T-helper 22 cell (primary cell): ENCODE data around the gene CFTR.
"Not testable (repeated sequence)": the region's sequence is repeated elsewhere in the genome, so short reads cannot be mapped to it uniquely, and the experiment has no call there.

Source experiments
- DNase-seq: peaks from one replicate; pipeline ENCODE4 v3.0.0-alpha.2; 2020; ENCODE audit warnings: low read depth

The CFTR gene

DNA sequence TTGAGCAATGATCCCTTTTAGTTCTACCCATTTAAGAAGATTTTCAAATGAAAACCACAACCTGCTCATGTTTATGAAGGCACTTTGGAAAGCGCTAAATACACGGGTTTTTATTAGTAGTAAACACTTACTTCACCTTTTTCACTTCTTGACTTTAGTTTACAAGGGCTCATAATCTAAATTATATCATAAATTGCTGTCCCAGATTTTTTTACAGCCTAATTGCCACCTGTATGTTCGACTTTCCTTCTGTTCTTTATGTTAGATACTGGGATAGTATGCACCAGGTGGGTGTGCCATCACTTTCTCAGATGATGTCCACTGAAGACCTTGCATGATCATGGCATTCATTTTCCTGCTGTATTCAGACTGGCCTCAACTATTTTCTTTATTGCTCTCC is 22.5 kb downstream of the CFTR start:
- no peak for DNase-seq

DNA sequence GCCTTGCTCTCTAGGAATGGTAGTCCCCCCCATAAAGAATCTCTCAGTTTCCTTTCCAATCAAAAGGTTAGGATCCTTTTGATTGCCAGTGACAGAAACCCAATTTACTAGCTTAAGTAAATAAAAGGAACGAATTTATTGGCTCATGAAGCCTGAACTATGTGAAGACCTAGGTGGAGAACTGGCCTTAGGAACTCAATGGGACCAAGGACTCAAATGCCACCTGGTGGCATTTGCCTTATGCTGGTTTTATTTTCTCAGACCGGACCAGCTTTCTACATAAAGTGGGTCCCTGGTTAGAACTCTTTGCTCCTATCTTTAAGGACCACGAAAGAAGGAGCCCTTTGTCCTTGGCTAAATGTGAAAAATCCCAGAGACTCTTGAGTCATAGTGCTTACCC is 25.4 kb downstream of the CFTR start:
- DNase-seq = no peak

DNA sequence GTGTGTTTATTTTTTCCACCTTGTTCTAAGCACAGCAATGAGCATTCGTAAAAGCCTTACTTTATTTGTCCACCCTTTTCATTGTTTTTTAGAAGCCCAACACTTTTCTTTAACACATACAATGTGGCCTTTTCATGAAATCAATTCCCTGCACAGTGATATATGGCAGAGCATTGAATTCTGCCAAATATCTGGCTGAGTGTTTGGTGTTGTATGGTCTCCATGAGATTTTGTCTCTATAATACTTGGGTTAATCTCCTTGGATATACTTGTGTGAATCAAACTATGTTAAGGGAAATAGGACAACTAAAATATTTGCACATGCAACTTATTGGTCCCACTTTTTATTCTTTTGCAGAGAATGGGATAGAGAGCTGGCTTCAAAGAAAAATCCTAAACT is 28.9 kb downstream of the CFTR start:
- DNase-seq = no peak

DNA sequence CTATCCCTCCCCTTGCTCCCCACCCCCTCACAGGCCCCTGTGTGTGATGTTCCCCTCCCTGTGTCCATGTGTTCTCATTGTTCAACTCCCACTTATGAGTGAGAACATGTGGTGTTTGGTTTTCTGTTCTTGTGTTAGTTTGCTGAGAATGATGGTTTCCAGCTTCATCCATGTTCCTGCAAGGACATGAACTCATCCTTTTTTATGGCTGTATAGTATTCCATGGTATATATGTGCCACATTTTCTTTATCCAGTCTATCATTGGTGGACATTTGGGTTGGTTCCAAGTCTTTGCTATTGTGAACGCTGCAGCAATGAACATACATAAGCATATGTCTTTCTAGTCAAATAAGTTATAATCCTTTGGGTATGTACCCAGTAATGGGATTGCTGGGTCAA is 37.4 kb downstream of the CFTR start:
- not testable (repeated sequence) for DNase-seq

DNA sequence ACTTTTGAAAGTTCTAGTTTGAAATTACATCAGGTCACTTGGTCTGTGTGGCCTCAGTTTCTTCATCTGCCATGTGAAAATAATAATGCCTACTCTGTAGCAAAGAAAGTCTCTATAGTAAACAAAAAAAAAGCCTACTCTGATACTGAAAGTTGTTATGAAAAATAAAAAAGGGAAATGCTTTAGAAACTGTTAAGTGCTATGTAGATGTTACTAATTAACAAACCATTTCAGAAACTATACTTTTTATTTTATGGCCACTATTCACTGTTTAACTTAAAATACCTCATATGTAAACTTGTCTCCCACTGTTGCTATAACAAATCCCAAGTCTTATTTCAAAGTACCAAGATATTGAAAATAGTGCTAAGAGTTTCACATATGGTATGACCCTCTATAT is 50.6 kb downstream of the CFTR start:
- DNase-seq = no peak

DNA sequence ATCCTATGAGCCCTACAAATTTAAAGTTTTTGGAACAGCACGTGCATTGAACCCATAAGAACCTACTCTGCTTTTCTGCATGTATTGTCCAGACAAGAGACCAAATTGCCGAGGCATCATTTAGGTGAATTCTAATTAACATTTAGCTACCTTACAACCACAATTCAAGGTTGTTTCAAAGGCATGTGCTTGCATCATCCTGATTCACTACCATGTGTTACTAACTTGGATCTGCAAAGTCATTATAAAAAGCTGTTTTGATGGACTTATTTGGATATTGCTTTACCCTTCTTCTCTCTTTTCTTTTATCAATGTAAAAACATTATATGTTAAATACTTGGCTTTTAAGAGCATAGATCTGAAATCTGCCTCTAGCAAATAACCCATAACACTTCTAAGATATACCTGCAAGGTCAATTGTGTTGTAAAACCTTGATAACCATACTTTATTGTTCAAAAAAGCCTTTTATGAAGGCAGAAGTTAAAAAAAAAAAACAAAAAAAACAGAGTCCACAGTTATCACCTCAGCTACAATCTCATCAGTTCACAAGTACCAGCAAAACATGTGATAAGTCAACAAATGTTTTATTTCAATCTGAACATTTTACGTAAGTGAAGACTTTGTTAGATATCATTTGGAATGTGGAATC is 51.9 kb downstream of the CFTR start:
- DNase-seq = no peak

DNA sequence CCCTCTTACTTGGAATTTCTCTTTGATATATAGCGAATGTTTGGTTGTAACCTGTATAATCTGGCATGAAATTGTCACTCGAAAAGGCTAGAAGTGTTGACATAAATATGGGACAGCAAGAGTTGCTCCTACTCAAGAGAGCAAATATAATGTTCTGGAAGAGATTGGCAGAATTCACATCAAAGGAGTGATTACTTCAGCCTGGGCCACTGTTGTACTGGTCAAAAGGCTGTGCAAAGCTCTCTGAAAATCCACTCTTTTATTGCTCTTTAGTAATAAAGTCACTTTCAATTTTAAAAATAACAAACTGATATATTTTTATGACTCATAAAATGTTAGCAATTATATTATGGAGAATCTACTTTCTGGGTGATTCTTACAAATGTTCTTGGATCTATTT is 58.2 kb downstream of the CFTR start:
- DNase-seq = no peak

DNA sequence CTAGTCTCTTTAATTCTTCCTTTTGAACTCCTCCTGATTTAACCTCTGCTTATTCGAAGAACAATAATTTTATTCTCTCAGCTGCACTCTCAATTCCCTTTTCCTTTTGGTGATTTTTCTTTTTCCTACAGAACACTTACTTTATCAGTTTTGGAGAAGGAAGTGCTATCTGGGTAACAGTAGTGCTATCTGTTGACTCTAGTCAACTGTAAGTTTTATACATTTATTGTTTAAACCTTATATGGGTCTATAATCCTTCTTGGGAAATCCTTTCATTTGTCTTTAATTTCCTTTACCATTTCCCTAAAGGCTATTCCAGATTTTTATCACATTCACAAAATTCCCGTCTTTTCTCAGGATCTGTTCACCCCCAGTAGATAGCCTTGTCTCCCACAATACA is 64.2 kb downstream of the CFTR start:
- no peak for DNase-seq

DNA sequence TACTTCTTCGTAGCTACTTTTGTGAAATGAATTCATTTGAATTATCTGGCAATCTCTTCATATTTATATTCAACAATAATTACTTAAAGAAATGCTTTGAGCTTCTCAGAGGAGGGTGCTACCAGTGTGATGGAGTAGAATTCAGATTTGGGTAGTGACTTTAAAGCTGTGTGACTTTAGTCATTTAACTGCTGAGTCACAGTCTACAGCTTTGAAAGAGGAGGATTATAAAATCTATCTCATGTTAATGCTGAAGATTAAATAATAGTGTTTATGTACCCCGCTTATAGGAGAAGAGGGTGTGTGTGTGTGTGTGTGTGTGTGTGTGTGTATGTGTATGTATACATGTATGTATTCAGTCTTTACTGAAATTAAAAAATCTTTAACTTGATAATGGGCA is 68.2 kb downstream of the CFTR start:
- DNase-seq = no peak

DNA sequence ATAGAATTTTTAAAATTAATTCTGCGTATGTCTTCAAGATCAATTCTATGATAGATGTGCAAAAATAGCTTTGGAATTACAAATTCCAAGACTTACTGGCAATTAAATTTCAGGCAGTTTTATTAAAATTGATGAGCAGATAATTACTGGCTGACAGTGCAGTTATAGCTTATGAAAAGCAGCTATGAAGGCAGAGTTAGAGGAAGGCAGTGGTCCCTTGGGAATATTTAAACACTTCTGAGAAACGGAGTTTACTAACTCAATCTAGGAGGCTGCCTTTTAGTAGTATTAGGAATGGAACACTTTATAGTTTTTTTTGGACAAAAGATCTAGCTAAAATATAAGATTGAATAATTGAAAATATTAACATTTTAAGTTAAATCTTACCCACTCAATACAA is 70.8 kb downstream of the CFTR start:
- no peak for DNase-seq

DNA sequence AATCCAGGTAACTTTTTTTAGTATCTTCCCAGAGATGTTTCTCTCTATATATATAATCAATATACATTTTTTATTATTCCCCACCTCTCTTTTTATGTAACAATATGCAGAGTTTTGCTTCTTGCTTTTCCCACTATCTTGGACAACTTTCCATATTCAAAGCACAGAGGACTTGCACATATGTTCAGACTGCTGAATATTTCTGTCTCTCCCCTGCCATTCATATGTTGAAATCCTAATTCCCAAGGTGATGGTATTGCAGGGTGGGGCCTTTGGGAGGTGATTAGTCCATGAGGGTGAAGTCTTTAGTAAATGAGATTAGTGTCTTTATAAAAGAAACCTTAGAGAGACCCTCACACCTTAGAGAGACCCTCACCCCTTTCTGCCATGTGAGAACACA is 72.8 kb downstream of the CFTR start:
- DNase-seq = no peak

DNA sequence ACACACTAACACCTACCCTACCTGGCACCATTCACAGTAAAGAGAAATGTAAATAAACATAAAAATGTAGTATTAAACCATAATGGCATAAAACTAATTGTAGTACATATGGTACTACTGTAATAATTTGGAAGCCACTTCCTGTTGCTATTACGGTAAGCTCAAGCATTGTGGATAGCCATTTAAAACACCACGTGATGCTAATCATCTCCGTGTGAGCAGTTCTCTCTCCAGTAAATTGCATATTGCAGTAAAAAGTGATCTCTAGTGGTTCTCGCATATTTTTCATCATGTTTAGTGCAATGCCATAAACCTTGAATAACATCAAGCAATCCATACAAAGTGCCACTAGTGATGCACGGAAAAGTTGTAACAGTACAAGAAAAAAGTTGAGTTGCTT is 75.4 kb downstream of the CFTR start:
- no peak for DNase-seq

DNA sequence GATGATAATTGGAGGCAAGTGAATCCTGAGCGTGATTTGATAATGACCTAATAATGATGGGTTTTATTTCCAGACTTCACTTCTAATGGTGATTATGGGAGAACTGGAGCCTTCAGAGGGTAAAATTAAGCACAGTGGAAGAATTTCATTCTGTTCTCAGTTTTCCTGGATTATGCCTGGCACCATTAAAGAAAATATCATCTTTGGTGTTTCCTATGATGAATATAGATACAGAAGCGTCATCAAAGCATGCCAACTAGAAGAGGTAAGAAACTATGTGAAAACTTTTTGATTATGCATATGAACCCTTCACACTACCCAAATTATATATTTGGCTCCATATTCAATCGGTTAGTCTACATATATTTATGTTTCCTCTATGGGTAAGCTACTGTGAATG is 79.6 kb downstream of the CFTR start:
- DNase-seq = no peak

DNA sequence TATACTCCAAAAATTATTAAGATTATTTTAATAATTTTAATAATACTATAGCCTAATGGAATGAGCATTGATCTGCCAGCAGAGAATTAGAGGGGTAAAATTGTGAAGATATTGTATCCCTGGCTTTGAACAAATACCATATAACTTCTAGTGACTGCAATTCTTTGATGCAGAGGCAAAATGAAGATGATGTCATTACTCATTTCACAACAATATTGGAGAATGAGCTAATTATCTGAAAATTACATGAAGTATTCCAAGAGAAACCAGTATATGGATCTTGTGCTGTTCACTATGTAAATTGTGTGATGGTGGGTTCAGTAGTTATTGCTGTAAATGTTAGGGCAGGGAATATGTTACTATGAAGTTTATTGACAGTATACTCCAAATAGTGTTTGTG is 80.2 kb downstream of the CFTR start:
- DNase-seq = no peak

DNA sequence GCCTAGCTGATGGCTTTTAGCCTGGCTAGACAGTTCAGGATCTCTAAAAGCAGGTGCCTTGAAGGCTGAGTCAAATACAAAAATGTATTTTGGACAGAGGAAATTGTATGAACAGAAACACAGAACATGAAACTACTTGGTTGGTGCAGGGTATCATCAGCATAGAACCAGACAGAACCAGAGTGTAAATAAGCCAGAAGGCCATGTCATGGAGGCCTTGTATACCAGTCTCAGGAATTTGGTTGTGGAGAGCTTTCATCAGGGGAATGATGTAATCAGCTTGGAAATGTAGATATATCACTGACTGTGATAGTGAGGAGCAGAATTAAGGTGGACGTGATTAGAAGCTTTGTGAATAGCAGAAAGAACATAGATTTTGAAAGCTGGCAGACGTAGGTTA is 82.9 kb downstream of the CFTR start:
- no peak for DNase-seq

DNA sequence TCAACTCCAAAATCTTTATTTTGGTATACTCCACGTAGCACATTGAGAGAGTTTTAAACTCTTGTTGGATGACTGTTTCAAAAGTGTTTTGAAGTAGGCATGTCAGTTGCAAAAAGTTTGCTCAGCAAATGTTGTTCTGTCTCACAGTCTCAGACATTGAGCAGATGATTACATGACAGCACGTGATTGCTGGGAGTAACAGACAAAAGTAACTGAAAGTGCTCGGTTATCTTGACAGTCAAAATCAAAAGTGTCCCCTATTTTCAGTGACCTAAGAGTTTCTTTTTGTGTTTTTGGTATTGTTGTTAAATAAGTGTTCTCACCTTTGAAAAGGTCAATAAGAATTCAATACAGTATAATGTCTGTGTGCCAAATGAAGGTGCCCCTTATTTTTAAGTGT is 84.3 kb downstream of the CFTR start:
- no peak for DNase-seq

DNA sequence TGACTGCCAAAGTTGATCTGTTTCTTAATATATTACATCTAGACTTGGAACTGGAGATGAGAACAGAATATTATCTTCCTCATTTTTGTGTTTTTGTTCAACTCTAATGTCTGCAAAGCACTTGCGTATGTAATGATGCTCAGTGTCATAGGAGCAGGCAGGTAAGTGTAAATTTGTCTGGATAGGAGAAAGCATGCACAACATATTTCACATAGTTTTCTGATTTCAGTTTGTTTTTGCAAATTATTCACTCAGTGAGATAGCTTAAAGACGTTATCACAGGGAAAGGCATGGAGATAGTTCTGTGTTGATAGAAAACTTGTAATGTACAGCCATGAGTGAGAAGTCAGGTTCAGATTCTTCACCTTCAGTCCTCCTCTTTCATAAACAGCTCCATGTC is 84.8 kb downstream of the CFTR start:
- no peak for DNase-seq

DNA sequence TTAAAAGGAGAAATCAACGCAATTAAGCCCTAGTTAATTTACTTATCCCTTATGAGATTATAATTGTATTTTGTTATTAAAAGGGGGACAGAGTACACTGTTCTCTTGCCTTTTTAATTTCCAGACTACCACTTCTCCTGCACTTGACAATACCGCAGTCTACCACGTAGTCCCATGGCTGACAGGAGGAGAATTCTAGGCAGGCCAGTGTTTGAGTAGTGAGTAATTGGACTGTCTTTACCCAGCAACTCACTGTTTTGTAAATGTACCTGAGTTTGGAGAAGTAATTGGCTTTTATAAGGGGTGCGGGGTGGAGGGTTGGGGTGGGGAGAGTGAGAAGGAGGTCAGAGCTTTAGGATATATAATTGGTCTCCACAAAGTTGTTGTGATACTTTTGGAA is 85.4 kb downstream of the CFTR start:
- DNase-seq = no peak

DNA sequence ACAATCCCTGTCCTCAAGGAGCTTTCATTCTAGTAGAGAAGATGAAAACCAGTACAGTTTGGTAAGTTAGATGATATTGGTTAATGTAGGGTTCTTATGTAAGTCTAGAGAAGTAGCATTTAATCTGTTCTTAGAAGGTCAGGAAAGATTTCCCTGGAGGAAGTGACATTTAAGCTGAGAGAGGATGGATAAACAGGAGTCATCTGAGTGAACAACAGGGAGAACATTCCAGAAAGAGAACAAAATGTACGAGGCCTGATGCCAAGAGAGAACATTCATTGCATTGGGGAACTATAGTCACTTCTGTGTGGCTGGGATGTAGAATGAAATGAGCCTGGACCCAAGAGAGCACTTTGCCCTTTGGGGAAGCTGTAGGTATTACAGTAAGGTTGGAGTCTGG is 88.0 kb downstream of the CFTR start:
- DNase-seq = no peak

DNA sequence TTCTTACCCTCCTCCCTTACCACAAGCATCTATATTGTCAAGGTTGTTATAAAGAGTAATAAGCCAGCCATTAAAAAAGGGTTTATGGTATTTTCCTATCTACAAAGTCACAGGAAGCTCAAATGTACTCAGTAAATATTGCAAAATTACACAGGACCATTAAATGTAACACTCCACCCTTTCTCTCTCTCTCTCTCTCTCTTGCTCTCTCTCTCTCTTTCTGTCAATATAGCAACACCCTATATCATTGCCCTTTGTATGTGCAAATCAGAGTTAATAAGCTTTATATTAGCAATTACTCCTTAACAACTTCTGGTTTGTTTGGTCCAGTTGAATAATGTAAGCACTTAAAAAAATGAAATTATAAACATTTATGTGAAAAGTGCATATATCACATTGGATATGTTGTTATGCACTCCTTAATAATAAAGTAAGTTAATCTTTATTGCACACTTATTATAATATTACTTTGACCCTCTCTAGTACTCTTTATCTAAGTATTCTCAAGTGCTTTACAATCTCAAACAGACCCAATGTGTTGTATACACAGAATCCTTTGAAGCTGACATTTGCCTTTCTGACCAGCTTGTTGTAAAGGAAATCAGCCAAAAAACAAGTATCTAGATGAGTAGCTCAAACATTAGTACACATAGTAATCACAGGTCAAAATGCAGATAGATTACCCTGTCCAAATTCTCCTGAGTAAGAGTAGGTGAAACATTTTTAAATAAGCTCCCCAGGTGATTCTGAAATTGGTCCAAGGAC is 93.2 kb downstream of the CFTR start:
- DNase-seq = no peak

DNA sequence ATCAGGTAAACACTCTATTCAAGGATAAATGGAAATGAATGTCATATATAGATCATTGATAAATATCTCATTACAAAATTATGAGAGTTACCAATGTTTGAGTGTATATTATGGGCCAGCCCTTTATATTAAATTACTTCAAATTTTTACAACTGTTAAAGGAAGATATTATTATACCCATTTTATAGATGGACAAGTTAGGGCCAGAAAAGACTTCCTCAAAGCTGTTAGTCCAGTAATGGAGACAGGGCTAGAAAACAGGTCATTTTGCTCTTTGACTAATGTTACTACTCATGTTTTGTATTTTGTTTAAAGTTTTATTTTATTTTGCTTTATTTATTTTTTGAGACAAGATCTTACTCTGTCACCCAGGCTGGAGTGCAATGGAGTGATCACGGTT is 101.6 kb downstream of the CFTR start:
- no peak for DNase-seq

DNA sequence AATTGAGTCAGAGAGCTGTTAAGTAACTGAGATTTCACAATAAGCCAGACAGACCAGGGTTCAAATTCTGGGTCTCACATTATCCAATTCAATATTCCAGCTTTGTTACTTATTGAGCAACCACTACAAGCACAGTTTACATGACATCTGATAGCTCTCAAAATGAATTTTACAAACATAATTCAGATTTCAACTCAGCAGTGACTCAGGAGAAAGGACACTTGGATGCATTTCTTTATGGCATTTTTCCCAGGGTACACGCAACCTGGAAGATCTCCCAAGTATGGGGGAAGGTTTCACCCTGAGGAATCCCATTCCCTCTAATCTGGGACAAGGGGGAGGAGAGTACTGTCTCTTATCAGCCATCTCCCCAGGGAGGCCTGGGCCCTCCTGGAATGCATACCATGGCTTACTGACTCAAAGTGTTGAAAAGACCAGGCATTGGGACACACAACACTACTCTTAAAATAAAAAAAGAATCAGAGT is 102.4 kb downstream of the CFTR start:
- no peak for DNase-seq

DNA sequence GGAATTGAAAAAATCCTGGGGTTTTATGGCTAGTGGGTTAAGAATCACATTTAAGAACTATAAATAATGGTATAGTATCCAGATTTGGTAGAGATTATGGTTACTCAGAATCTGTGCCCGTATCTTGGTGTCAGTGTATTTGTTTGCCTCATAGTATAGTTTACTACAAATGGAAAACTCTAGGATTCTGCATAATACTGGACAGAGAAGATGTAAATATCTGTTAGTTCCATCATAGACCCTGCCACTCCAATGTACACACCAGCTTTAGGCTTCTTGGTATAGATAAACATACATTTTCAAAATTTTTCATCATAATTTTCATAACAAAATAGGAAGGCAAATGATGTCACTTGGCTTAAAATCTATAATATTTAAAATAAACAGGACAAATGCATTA is 108.1 kb downstream of the CFTR start:
- DNase-seq = no peak

DNA sequence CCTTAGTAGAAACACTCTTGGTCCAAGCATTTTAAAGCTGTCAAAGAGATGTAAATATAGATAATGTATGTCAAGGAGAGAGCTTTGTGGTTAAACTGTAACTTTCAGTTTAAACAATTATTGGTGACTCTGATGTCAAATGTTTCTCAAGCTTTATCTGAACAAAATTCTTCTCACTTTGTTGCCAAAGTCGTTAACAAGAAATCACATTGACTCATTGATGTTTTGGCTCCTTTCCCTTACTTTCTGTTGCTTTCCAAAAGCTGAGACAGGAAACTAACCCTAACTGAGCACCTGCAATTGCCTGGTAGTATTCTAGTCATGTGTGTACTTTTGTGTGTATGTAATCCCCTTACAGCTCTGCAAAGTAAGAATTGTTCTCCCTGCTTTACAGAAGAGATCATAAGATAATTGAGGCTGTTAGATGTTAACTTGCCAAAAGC is 108.5 kb downstream of the CFTR start:
- no peak for DNase-seq
